Stimulated activated naive CD4-positive, alpha-beta T cell treated with Interleukin-2 at 50 U/mL for 16 hours (primary cell): ENCODE results near the gene ULBP1.
"Not testable (repeated sequence)": the region's sequence is repeated elsewhere in the genome, so short reads cannot be mapped to it uniquely, and the experiment has no call there.

Source experiments
- DNase-seq: peaks from one replicate; lab custom pipeline; 2025; lab: John Stamatoyannopoulos, UW

ULBP1 gene

GRCh38 chr6:149933461-149933860 lies 30.3 kb upstream of the ULBP1 start:
- DNase-seq, result no peak

- DNase-seq, result peak; percentile 57
Observed at GRCh38 chr6:149934249-149935156, 29.2 kb upstream of the ULBP1 start.

GRCh38 chr6:149935246-149935645 lies 28.5 kb upstream of the ULBP1 start:
- DNase-seq, result no peak

- no peak for DNase-seq
Observed at GRCh38 chr6:149935668-149936067, 28.1 kb upstream of the ULBP1 start.

- no peak for DNase-seq
Observed at GRCh38 chr6:149936743-149937142, 27.0 kb upstream of the ULBP1 start.

GRCh38 chr6:149938013-149938570 lies 25.7 kb upstream of the ULBP1 start:
- DNase-seq, result not testable (repeated sequence)

- peak; percentile 42 for DNase-seq
Observed at GRCh38 chr6:149938571-149939355, 25.0 kb upstream of the ULBP1 start.

- no peak for DNase-seq
Observed at GRCh38 chr6:149939356-149939648, 24.4 kb upstream of the ULBP1 start.

GRCh38 chr6:149939909-149940671 lies 23.7 kb upstream of the ULBP1 start:
- no peak for DNase-seq

- DNase-seq, result no peak
Observed at GRCh38 chr6:149940672-149940982, 23.1 kb upstream of the ULBP1 start.

GRCh38 chr6:149941583-149942460 lies 21.9 kb upstream of the ULBP1 start, which contains the start of gene ULBP2:
Gene ULBP2, plus strand, starts transcription at chr6:149942014. Its CDS starts 59 bp downstream, at chr6:149942073.
- peak; percentile 86 for DNase-seq

GRCh38 chr6:149942461-149942829 lies 21.3 kb upstream of the ULBP1 start:
- no peak for DNase-seq

- DNase-seq, result not testable (repeated sequence)
Observed at GRCh38 chr6:149943321-149943720, 20.4 kb upstream of the ULBP1 start.

GRCh38 chr6:149945276-149945675 lies 18.5 kb upstream of the ULBP1 start:
- not testable (repeated sequence) for DNase-seq

GRCh38 chr6:149946631-149947030 lies 17.1 kb upstream of the ULBP1 start:
- not testable (repeated sequence) for DNase-seq

GRCh38 chr6:149947533-149947932 lies 16.2 kb upstream of the ULBP1 start:
- DNase-seq, result not testable (repeated sequence)

GRCh38 chr6:149948011-149948410 lies 15.7 kb upstream of the ULBP1 start:
- DNase-seq, result no peak

GRCh38 chr6:149948616-149949015 lies 15.1 kb upstream of the ULBP1 start:
- DNase-seq, result no peak

- no peak for DNase-seq
Observed at GRCh38 chr6:149950423-149950822, 13.3 kb upstream of the ULBP1 start.

GRCh38 chr6:149951096-149951495 lies 12.6 kb upstream of the ULBP1 start:
- DNase-seq, result no peak

GRCh38 chr6:149951626-149952025 lies 12.1 kb upstream of the ULBP1 start:
- no peak for DNase-seq
